Measurements from ENCODE around the gene WDR70. TPM values are rescaled to one million over a fixed set of nuclear protein-coding genes. Genes with fewer than 3 reads are reported as not detected.

WDR70 gene
- total RNA-seq, 1 experiment from 2014 or later = 40.2 TPM

DNA sequence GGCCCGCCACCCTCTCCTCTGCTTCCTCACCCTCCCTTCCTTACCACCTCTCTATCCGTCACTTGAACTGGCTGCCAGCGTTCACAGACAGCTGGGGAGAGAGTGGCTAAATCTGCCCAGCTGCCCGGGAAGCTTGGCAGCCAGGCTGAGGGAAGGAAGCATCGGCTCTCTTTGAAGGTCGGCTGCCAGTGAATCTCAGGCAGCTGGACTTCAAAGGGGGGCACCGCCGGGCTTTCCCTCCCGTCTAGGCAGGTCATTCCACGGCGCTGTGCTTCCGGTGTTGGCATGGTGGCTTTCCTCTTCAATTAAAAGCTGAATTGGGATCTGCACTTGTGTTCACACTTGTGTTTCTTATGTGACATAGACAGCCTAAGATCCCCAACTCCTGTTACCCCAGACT lies 286.8 kb downstream of the WDR70 start:
- H3K27me3 Mint-ChIP-seq (ENCODE audit: insufficient read depth, unreplicated experiment) = no peaks in the 10 kb centered on the region
- ChIA-PET POLR2A (no interaction called here), CTCF (no interaction called here)
- TF ChIP-seq, protein P1, sequence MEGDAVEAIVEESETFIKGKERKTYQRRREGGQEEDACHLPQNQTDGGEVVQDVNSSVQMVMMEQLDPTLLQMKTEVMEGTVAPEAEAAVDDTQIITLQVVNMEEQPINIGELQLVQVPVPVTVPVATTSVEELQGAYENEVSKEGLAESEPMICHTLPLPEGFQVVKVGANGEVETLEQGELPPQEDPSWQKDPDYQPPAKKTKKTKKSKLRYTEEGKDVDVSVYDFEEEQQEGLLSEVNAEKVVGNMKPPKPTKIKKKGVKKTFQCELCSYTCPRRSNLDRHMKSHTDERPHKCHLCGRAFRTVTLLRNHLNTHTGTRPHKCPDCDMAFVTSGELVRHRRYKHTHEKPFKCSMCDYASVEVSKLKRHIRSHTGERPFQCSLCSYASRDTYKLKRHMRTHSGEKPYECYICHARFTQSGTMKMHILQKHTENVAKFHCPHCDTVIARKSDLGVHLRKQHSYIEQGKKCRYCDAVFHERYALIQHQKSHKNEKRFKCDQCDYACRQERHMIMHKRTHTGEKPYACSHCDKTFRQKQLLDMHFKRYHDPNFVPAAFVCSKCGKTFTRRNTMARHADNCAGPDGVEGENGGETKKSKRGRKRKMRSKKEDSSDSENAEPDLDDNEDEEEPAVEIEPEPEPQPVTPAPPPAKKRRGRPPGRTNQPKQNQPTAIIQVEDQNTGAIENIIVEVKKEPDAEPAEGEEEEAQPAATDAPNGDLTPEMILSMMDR (IDR thresholded peaks at IDR 0.05; ENCODE audit: insufficient read depth in 1 of 2, low read depth in 1 of 2, low read length in 1 of 2, severe bottlenecking in 1 of 2, unreplicated experiment in 1 of 2) = no peak
- no peaks in the 10 kb centered on the region for H3K36me3 Mint-ChIP-seq (ENCODE audit: insufficient read depth, unreplicated experiment)
- DNase-seq = no peak
- Histone ChIP-seq H3K9me3 (no peaks in the 10 kb centered on the region), H3K4me1 (peaks cover 40% of the 10 kb centered on the region), H3K4me3 (ENCODE audit: low read depth, low read length) (no peak overlapping the region), H3K36me3 (ENCODE audit: control insufficient read depth, insufficient read depth, low read length) (no peaks in the 10 kb centered on the region), H3K27me3 (replicated peaks; ENCODE audit: control insufficient read depth, insufficient read depth, low read length) (no peaks in the 10 kb centered on the region)
- H3K27ac Mint-ChIP-seq (ENCODE audit: unreplicated experiment) = peak overlapping the region; percentile 61
- peaks cover 9% of the 10 kb centered on the region for H3K9me3 Mint-ChIP-seq (ENCODE audit: unreplicated experiment)
- BruUV-seq (replicated peaks) = no TSS peak
- no peak overlapping the region for H3K4me3 Mint-ChIP-seq (ENCODE audit: unreplicated experiment)
- peaks cover 23% of the 10 kb centered on the region for H3K4me1 Mint-ChIP-seq (ENCODE audit: low read depth, unreplicated experiment)
- intact Hi-C loops (cut with micrococcal nuclease; ENCODE audit: unreplicated experiment) = no loop called here

DNA sequence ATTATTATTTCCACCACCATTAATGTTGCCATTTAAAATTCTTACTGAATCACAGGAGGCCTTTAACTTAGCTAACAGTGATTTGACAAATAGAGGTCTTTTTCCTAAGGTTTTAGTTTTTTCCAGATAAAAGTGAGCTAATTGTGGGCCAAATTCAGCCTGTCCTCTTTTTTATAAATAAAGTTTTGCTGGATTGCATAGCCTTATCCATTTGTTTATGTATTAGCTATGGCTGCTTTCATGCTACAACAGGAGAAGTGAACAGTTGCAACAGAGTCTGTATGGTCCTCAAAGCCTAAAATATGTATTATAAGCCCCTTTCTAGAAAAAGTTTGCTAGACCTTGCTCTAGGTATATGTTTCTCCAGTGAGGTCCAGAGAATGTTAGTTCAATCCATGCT lies 288.3 kb downstream of the WDR70 start:
- Histone ChIP-seq H3K27me3 (replicated peaks; ENCODE audit: control insufficient read depth, insufficient read depth, low read length) (no peaks in the 10 kb centered on the region), H3K4me1 (peaks cover 25% of the 10 kb centered on the region), H3K4me3 (ENCODE audit: low read depth, low read length) (no peak overlapping the region), H3K9me3 (no peaks in the 10 kb centered on the region), H3K36me3 (ENCODE audit: control insufficient read depth, insufficient read depth, low read length) (no peaks in the 10 kb centered on the region)
- no peak overlapping the region for H3K27ac Mint-ChIP-seq (ENCODE audit: unreplicated experiment)
- TF ChIP-seq, protein P1 (IDR thresholded peaks at IDR 0.05; ENCODE audit: insufficient read depth in 1 of 2, low read depth in 1 of 2, low read length in 1 of 2, severe bottlenecking in 1 of 2, unreplicated experiment in 1 of 2) = no peak
- POLR2A ChIA-PET = no interaction called here
- peaks cover 10% of the 10 kb centered on the region for H3K4me1 Mint-ChIP-seq (ENCODE audit: low read depth, unreplicated experiment)
- H3K27me3 Mint-ChIP-seq (ENCODE audit: insufficient read depth, unreplicated experiment) = no peaks in the 10 kb centered on the region
- CTCF ChIA-PET = no interaction called here
- peaks cover 9% of the 10 kb centered on the region for H3K9me3 Mint-ChIP-seq (ENCODE audit: unreplicated experiment)
- no peak for DNase-seq
- intact Hi-C loops (cut with micrococcal nuclease; ENCODE audit: unreplicated experiment) = no loop called here
- H3K36me3 Mint-ChIP-seq (ENCODE audit: insufficient read depth, unreplicated experiment) = no peaks in the 10 kb centered on the region
- no peak overlapping the region for H3K4me3 Mint-ChIP-seq (ENCODE audit: unreplicated experiment)
- no TSS peak for BruUV-seq (replicated peaks)

DNA sequence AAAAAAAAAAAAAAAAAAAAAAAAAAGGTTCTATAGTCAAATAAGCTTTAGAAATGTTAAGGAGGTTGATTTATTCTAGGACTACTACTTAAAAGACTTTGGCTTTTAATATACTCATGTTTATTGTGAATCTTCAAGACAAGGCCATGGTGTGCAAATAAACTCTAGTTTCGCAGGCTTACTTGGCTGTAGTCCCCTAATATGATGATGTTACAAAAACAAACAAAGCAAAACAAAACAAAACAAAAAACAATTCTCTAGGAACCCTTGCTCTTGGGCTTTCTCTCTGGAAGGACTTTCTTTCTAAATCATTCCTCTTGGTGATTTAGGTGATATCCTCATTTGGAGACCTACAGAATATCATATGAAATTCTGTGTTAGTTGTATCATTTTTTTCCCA lies 288.7 kb downstream of the WDR70 start:
- Histone ChIP-seq H3K9me3 (no peaks in the 10 kb centered on the region), H3K27me3 (replicated peaks; ENCODE audit: control insufficient read depth, insufficient read depth, low read length) (no peaks in the 10 kb centered on the region), H3K4me1 (peaks cover 21% of the 10 kb centered on the region), H3K4me3 (ENCODE audit: low read depth, low read length) (no peak overlapping the region), H3K36me3 (ENCODE audit: control insufficient read depth, insufficient read depth, low read length) (no peaks in the 10 kb centered on the region)
- intact Hi-C loops (cut with micrococcal nuclease; ENCODE audit: unreplicated experiment) = loop anchor here (1.0 kb wide), 1 partner anchor 92 kb away; no protein-coding TSS in a partner anchor
- H3K27me3 Mint-ChIP-seq (ENCODE audit: insufficient read depth, unreplicated experiment) = no peaks in the 10 kb centered on the region
- H3K9me3 Mint-ChIP-seq (ENCODE audit: unreplicated experiment) = peaks cover 9% of the 10 kb centered on the region
- no peaks in the 10 kb centered on the region for H3K36me3 Mint-ChIP-seq (ENCODE audit: insufficient read depth, unreplicated experiment)
- POLR2A ChIA-PET = no interaction called here
- H3K27ac Mint-ChIP-seq (ENCODE audit: unreplicated experiment) = peak overlapping the region; percentile 30
- no peak overlapping the region for H3K4me3 Mint-ChIP-seq (ENCODE audit: unreplicated experiment)
- CTCF ChIA-PET = no interaction called here
- H3K4me1 Mint-ChIP-seq (ENCODE audit: low read depth, unreplicated experiment) = peaks cover 7% of the 10 kb centered on the region
- TF ChIP-seq, protein P1 (IDR thresholded peaks at IDR 0.05; ENCODE audit: insufficient read depth in 1 of 2, low read depth in 1 of 2, low read length in 1 of 2, severe bottlenecking in 1 of 2, unreplicated experiment in 1 of 2) = no peak
- BruUV-seq (replicated peaks) = no TSS peak
- DNase-seq = no peak
